Spleen (tissue), 7 donors: ENCODE measurements around the gene ANKRD31.

Experiments
- POLR2A ChIP-seq, 3 donors: fragments of 450-650 bp; IDR thresholded peaks; one replicate each; pipeline ENCODE4 v1.5.1; 2017; ENCODE audit warnings: antibody characterized with exemption in 3 of 3, mild to moderate bottlenecking in 1 of 3
- POLR2AphosphoS5 ChIP-seq, 3 donors: sonication (generic); formaldehyde crosslinking; IDR thresholded peaks; one replicate each; pipeline ENCODE4 v1.5.1; 2017; ENCODE audit warnings: antibody characterized with exemption in 3 of 3
- TF ChIP-seq, protein P1 (sequence below), 11 experiments: fragments of 200-600 bp in 7 of 11; fragments of 450-650 bp in 4 of 11; sonication (generic) in 4 of 11; IDR thresholded peaks in 8 of 11; conservative IDR thresholded peaks in 3 of 11; 1 replicate in 7 of 11; 2 replicates in 4 of 11; pipeline versions ENCODE4 v1.4.0 to v1.8.0; 2016 to 2021; ENCODE audit warnings: antibody characterized with exemption in 11 of 11, inconsistent platforms in 4 of 11, mild to moderate bottlenecking in 1 of 11
- donor health status: DM: no; HTN: no; CAD: no; lungs with moderate emphysema.
- donor health status: DM: no; HTN: no; CAD: no.
- donor health status: DM: no; HTN: no; CAD: no.

DNA sequence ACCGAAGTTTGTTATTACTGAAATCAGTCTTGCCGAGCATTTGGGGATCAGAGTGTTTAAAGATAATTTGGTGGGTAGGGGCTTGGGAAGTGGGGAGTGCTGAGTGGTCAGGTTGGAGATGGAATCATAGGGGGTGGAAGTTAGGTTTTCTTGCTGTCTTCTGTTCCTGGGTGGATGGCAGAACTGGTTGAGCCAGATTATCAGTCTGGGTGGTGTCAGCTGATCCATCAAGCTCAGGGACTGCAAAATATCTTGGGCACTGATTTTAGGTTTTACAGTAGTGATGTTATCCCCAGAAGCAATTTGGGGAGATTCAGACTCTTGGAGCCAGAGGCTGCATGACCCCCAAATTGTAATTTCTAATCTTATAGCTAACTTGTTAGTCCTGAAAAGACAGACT, 5.4 kb upstream of the ANKRD31 start:
- TF ChIP-seq, protein P1, sequence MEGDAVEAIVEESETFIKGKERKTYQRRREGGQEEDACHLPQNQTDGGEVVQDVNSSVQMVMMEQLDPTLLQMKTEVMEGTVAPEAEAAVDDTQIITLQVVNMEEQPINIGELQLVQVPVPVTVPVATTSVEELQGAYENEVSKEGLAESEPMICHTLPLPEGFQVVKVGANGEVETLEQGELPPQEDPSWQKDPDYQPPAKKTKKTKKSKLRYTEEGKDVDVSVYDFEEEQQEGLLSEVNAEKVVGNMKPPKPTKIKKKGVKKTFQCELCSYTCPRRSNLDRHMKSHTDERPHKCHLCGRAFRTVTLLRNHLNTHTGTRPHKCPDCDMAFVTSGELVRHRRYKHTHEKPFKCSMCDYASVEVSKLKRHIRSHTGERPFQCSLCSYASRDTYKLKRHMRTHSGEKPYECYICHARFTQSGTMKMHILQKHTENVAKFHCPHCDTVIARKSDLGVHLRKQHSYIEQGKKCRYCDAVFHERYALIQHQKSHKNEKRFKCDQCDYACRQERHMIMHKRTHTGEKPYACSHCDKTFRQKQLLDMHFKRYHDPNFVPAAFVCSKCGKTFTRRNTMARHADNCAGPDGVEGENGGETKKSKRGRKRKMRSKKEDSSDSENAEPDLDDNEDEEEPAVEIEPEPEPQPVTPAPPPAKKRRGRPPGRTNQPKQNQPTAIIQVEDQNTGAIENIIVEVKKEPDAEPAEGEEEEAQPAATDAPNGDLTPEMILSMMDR (IDR thresholded peaks at IDR 0.05 in 8 of 11, conservative IDR thresholded peaks at IDR 0.05 in 3 of 11): no peak
- TF ChIP-seq POLR2AphosphoS5 (IDR thresholded peaks at IDR 0.05) (no peak), POLR2A (IDR thresholded peaks at IDR 0.05) (no peak)
